Medulla oblongata (tissue), 1 donor: ENCODE results near the gene NONO.
"Not testable (repeated sequence)": the region's sequence is repeated elsewhere in the genome, so short reads cannot be mapped to it uniquely, and the experiment has no call there.

ENCODE experiments used
- DNase-seq: peaks from one replicate; pipeline ENCODE4 v3.0.0-alpha.2; 2015; ENCODE audit errors: extremely low spot score

The NONO gene

DNA sequence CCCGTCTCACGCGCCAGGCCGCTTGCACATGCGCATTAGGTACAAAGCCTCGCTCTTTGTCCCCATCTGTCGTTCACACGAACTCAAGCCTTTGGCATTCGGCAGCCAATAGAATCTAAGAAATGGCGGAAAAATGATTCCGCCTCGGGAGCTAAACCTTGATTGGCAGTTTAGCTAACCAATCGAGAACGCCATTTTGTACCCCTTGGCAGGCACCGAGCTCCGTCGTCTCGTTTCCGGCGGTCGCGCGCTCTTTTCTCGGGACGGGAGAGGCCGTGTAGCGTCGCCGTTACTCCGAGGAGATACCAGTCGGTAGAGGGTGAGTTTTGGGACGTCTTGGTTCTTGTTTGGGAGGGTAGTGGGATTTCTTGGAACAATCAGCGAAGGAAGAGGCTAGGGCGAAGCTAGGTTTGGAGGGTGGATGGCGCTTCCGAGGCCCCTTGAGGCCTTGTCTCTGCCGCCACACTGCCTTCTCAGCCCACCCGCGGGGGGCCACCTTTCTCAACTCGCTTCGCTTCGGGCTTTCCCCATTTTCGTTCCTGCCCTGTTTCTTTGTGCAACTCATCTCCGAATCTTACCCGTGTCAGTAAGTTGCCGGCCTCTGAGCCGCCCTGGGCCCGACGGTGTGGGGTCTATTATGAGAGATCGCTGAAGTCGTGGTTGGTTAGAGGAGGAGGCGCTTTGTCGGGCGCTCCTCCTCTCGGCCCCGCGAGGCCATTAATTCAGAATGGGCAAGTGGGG lies at the start of gene NONO:
Gene NONO (plus strand): TSS at position 233 of the 741 bp plus-strand sequence. CDS start 7,003 bp downstream, outside the sequence.
- DNase-seq, result peak; percentile 98

GRCh38 chrX:71235482-71235881 lies 48.0 kb upstream of the NONO start:
- DNase-seq, result no peak

GRCh38 chrX:71236836-71237235 lies 46.6 kb upstream of the NONO start:
- no peak for DNase-seq

DNA sequence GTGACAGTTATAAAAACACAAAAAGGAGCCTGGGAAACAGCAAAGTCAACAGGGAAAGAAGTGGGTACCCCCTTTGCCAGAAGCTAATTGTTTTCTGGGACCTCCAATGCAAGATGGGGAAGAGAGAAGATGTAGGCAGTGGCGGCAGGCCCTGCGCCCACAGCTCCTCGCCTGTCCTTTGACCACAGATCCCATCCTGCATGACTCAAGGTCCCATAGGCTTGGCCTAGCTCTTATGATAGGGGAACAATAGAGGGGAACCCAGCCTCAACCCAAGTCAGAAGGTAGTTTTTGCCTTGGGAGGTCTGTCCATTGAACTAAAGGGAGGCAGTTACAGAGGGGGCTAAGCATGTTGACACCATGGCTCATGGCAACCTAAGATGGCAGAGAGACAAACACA lies 43.7 kb upstream of the NONO start:
- DNase-seq, result no peak

GRCh38 chrX:71241301-71241700 lies 42.1 kb upstream of the NONO start:
- no peak for DNase-seq

- no peak for DNase-seq
Observed at GRCh38 chrX:71244359-71245128, 38.9 kb upstream of the NONO start.

GRCh38 chrX:71245159-71245558 lies 38.3 kb upstream of the NONO start:
- DNase-seq, result no peak

- no peak for DNase-seq
Observed at GRCh38 chrX:71250841-71251240, 32.6 kb upstream of the NONO start.

- no peak for DNase-seq
Observed at GRCh38 chrX:71251466-71251973, 31.9 kb upstream of the NONO start.

GRCh38 chrX:71252221-71252620 lies 31.2 kb upstream of the NONO start:
- no peak for DNase-seq

GRCh38 chrX:71253253-71254091 lies 30.0 kb upstream of the NONO start:
- peak; percentile 28 for DNase-seq

GRCh38 chrX:71254092-71254963 lies 29.1 kb upstream of the NONO start, which contains the start of gene ZMYM3:
TSS of gene ZMYM3 (minus strand) at chrX:71254140. CDS start at chrX:71253255, 885 bp downstream.
- DNase-seq, result peak; percentile 81

GRCh38 chrX:71256051-71256450 lies 27.4 kb upstream of the NONO start:
- no peak for DNase-seq

- no peak for DNase-seq
Observed at GRCh38 chrX:71256856-71257255, 26.6 kb upstream of the NONO start.

DNA sequence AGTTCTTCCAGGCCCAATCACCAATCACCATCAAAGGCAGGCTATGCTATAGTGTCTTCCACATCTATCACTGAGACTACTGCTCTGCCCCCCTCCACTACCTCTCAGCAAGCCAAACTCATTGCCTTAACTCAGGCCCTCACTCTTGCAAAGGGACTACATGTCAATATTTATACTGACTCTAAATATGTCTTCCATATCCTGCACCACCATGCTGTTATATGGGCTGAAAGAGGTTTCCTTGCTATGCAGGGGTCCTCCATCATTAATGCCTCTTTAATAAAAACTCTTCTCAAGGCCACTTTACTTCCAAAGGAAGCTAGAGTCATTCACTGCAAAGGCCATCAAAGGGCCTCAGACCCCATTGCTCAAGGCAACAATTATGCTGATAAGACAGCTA lies 14.8 kb upstream of the NONO start:
- not testable (repeated sequence) for DNase-seq

DNA sequence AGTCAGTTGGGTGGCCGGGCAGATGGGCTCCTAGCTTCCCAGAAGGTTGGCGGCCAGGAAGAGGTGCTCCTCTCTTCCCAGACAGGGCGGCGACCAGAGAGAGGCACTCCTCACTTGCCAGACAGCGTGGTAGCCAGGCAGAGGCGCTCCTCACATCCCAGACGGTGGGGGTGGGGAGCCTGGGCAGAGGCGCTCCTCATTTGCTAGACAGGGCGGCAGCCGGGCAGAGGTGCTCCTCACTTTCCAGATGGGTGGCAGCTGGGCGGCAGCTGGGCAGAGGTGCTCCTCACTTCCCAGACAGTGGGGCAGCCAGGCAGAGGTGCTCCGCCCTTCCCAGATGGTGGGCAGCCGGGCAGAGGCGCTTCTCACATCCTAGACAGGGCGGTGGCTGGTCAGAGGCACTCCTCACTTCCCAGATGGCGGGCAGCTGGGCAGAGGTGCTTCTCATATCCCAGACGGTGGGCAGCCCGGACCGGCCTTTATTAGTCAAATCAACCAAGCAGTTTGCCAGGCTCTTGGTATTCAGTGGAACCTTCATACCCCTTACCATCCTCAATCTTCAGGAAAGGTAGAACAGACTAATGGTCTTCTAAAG lies 13.5 kb upstream of the NONO start:
- DNase-seq, result no peak

DNA sequence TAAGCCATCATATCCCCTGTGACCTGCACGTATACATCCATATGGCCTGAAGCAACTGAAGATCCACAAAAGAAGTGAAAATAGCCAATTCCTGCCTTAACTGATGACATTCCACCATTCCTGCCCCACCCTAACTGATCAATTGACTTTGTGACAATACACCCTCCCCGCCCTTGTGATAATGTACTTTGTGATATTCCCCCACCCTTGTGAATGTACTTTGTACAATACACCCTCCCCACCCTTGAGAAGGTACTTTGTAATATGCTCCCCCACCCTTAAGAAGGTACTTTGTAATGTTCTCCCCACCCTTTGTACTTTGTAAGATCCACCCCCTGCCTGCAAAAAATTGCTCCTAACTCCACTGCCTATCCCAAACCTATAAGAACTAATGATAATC lies 11.1 kb upstream of the NONO start:
- DNase-seq, result not testable (repeated sequence)

DNA sequence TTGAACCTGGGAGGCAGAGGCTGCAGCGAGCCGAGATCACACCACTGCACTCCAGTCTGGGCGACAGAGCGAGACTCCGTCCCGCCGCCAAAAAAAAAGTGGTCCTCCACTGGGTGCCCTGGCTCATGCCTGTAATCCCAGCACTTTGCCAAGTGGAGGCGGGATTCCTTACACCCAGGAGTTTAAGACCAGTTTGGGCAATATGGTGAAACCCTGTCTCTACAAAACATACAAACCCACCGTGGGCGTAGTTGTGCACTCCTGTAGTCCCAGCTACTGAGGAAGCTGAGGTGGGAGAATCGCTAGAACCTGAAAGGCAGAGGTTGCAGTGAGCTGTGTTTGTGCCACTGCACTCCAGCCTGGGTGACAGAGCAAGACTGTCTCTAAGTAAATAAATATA lies 2.1 kb upstream of the NONO start:
- not testable (repeated sequence) for DNase-seq

DNA sequence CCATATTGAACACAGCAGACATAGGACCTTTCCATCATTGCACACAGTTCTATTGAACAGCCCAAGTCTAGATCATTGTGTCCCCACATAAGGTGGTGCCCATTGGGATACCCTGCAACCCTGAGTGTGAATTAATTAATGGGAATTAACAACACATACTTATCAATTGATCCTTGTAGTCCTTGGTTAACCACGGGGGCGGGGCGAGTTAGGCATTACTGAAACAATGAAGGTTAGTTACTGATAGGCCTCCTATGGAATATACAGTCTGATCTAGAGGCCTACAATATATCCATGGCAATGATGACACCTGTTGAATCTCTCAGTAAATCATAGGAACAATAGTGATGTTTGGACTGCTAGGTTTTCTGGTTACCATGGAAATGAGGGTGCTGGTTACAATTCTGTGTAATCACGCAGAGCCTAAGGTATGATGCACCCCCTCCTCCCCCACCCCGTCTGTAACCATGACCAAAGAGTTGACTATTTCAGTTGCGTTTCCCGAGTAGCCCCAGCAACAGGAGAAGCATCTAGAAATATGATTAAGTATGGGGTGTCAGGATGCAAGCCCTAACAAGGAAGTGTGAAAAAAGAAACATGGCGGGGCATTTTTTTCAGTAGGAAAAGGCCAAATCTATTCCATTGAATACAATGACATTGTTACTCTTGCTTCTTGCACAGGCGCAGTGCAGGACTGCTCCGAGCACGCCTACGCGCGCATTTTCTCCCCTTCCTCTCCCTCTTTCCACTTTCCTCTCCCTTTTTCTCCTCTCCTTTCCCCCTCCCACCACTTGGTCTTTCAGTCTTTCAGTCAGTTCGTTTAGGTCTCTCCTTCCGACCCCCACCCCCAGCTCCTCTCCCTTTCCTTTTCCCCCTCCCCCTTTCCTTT lies 677 bp upstream of the NONO start:
- DNase-seq, result no peak
